Measurements from ENCODE around the gene SERTAD4.

DNA sequence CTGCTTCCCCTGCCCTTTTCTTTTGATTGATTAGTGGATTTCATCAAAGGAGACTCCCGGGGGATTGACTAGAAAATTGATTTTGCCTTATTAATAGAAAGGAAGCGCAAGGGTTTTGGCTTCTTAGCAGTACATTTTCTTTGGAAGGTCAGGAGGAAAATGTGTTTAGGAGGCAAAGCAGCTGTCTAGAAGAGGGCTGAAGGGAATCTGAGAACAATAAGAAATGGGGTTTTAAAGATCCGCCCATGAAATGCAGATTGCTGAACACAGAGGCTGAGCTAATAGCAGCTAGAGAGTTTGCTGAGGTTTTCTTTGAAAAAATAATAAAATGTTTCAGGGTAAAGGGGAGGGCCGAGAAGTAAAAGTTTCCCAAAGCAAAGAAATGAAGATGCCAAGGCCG is 4.9 kb downstream of the SERTAD4 start:
- no peak for TF ChIP-seq POLR2A (IDR thresholded peaks at IDR 0.05)
- TF ChIP-seq, protein P1, sequence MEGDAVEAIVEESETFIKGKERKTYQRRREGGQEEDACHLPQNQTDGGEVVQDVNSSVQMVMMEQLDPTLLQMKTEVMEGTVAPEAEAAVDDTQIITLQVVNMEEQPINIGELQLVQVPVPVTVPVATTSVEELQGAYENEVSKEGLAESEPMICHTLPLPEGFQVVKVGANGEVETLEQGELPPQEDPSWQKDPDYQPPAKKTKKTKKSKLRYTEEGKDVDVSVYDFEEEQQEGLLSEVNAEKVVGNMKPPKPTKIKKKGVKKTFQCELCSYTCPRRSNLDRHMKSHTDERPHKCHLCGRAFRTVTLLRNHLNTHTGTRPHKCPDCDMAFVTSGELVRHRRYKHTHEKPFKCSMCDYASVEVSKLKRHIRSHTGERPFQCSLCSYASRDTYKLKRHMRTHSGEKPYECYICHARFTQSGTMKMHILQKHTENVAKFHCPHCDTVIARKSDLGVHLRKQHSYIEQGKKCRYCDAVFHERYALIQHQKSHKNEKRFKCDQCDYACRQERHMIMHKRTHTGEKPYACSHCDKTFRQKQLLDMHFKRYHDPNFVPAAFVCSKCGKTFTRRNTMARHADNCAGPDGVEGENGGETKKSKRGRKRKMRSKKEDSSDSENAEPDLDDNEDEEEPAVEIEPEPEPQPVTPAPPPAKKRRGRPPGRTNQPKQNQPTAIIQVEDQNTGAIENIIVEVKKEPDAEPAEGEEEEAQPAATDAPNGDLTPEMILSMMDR (IDR thresholded peaks at IDR 0.05): no peak
